GM12878 (cell line): ENCODE measurements around the gene RHEBL1. TPM values are rescaled to one million over a fixed set of nuclear protein-coding genes. Genes with fewer than 3 reads are reported as not detected.

Source experiments
- ATAC-seq: fragments of 200-7000 bp; cut with Tn5 transposase; 3 replicates; pipeline ENCODE4 v1.9.1; 2020; ENCODE audit warnings: mild to moderate bottlenecking, moderate library complexity
- BruUV-seq: library from RNA; stranded (reverse); fragments of 400-500 nt; replicated peaks from 2 replicates; lab custom pipeline; 2021; lab: Mats Ljungman, UMichigan
- CTCF ChIA-PET: fragments of 300-600 bp; sonication (Branson Sonifier 250); formaldehyde crosslinking; extraction: SDS; loops from one replicate; lab custom pipeline; 2021; ENCODE audit warnings: inconsistent platforms; lab: Yijun Ruan, JAX
- POLR2A ChIA-PET: fragments of 350-600 bp; formaldehyde crosslinking; extraction: SDS; loops from one replicate; lab custom pipeline; 2021; ENCODE audit warnings: inconsistent platforms; lab: Charles Lee
- RAD21 ChIA-PET: fragments of 300-600 bp; sonication (Branson Sonifier 250); formaldehyde crosslinking; loops from one replicate; lab custom pipeline; 2023; ENCODE audit warnings: antibody characterized with exemption; ENCODE audit not compliant: unreplicated experiment; lab: Charles Lee
- SMC1A ChIA-PET: fragments of 300-600 bp; sonication (Branson Sonifier 250); formaldehyde crosslinking; loops from one replicate; lab custom pipeline; 2023; ENCODE audit not compliant: unreplicated experiment, uncharacterized antibody; lab: Charles Lee
- DNase-seq: peaks from one replicate; pipeline ENCODE4 v3.0.0-alpha.2; 2011; ENCODE audit warnings: low read depth, low spot score
- FAIRE-seq: peaks from 3 replicates; lab custom pipeline; 2011; peaks lifted over from hg19 to GRCh38; lab: Jason Lieb, UNC
- H2AFZ ChIP-seq: 2 replicates; pipeline ENCODE4 v1.6.0; 2011; ENCODE audit warnings: low read depth, low read length, control low read depth; ENCODE audit not compliant: control insufficient read depth
- H3K27ac ChIP-seq: 2 replicates; pipeline ENCODE4 v1.5.1; 2011; ENCODE audit warnings: control low read depth; ENCODE audit not compliant: control insufficient read depth, insufficient read depth
- H3K27me3 ChIP-seq, 2 experiments: replicated peaks in 1 of 2; 2 replicates each; pipeline versions ENCODE4 v1.6.0 to v1.6.1; 2011; ENCODE audit warnings: low read length in 1 of 2; ENCODE audit not compliant: control insufficient read depth in 2 of 2, insufficient read depth in 2 of 2
- H3K36me3 ChIP-seq, 2 experiments: 2 replicates each; pipeline ENCODE4 v1.5.1; 2011; ENCODE audit warnings: low read length in 1 of 2; ENCODE audit not compliant: control insufficient read depth in 2 of 2, insufficient read depth in 2 of 2
- H3K4me1 ChIP-seq: 2 replicates; pipeline ENCODE4 v1.6.1; 2011; ENCODE audit warnings: mild to moderate bottlenecking, low read length, moderate library complexity, mixed read lengths; ENCODE audit not compliant: control insufficient read depth, insufficient read depth
- H3K4me2 ChIP-seq: 2 replicates; pipeline ENCODE4 v1.6.0; 2011; ENCODE audit warnings: control low read depth; ENCODE audit not compliant: control insufficient read depth, insufficient read depth
- H3K4me3 ChIP-seq: fragments of 200-600 bp; sonication (generic); 2 replicates; pipeline ENCODE4 v1.5.1; 2016
- H3K79me2 ChIP-seq: 2 replicates; pipeline ENCODE4 v1.6.0; 2011; ENCODE audit warnings: low read length; ENCODE audit not compliant: control insufficient read depth, insufficient read depth
- H3K9ac ChIP-seq: 2 replicates; pipeline ENCODE4 v1.8.0; 2011; ENCODE audit warnings: low read length, control low read depth, mixed read lengths; ENCODE audit not compliant: control insufficient read depth, insufficient read depth
- H3K9me3 ChIP-seq: replicated peaks from 3 replicates; pipeline ENCODE4 v1.5.1; 2011; ENCODE audit warnings: mild to moderate bottlenecking, low read length; ENCODE audit not compliant: control insufficient read depth, insufficient read depth
- H4K20me1 ChIP-seq: 2 replicates; pipeline ENCODE4 v1.6.0; 2011; ENCODE audit not compliant: control insufficient read depth, insufficient read depth
- BCL3 ChIP-seq: IDR thresholded peaks from 2 replicates; pipeline ENCODE4 v1.6.1; 2011; ENCODE audit warnings: borderline replicate concordance, low read depth, mild to moderate bottlenecking, moderate library complexity, low read length; ENCODE audit not compliant: insufficient read depth, poor library complexity, severe bottlenecking
- EZH2 ChIP-seq: IDR thresholded peaks from 2 replicates; pipeline ENCODE4 v1.6.1; 2012; ENCODE audit warnings: low read depth, mild to moderate bottlenecking, control low read depth, inconsistent platforms, low read length, borderline replicate concordance; ENCODE audit not compliant: control insufficient read depth
- NFYA ChIP-seq: IDR thresholded peaks from 2 replicates; pipeline ENCODE4 v1.6.1; 2011; ENCODE audit warnings: low read depth, mild to moderate bottlenecking, low read length, improper control_type of control experiment, borderline replicate concordance
- NRF1 ChIP-seq: conservative IDR thresholded peaks from 2 replicates; pipeline ENCODE4 v1.6.1; 2011; ENCODE audit warnings: mild to moderate bottlenecking, low read depth, low read length, improper control_type of control experiment
- POLR2A ChIP-seq: IDR thresholded peaks from 2 replicates; pipeline ENCODE4 v1.6.1; 2011; ENCODE audit warnings: low read depth, mild to moderate bottlenecking, low read length
- SIX5 ChIP-seq: IDR thresholded peaks from 2 replicates; pipeline ENCODE4 v1.6.1; 2011; ENCODE audit warnings: mild to moderate bottlenecking, low read depth, low read length, moderate library complexity; ENCODE audit not compliant: severe bottlenecking
- YBX1 ChIP-seq: fragments of 450-650 bp; IDR thresholded peaks from 2 replicates; pipeline ENCODE4 v1.6.1; 2016; ENCODE audit warnings: antibody characterized with exemption
- whole genome bisulfite sequencing: methylation state at CpG from one replicate; pipeline ENCODE4 v1.1.6; 2016; ENCODE audit warnings: low lambda C conversion rate; ENCODE audit not compliant: insufficient replicate concordance, insufficient coverage; ENCODE audit errors: missing lambda C conversion rate; 5-methylcytosine and 5-hydroxymethylcytosine counted together
- in situ Hi-C: fragments of 300-500 bp; cut with MboI; formaldehyde crosslinking; loops from 9 replicates; pipeline ENCODE4 v1.14.3; 2018; ENCODE audit warnings: mixed read lengths
- intact Hi-C: fragments of 100-400 bp; cut with micrococcal nuclease; formaldehyde crosslinking; loops from one replicate; pipeline ENCODE4 v1.14.2; 2022; ENCODE audit not compliant: unreplicated experiment
- polyA plus RNA-seq, 11 experiments: library from polyadenylated mRNA; depleted of rRNA in 4 of 11; unstranded in 6 of 11; stranded (reverse) in 5 of 11; fragments of >200 nt; fragmentation: Nextera tagmentation in 4 of 11; fragmentation: Illumina TruSeq in 1 of 11; extraction: Ambion mirVana in 4 of 11; extraction: Trizol in 1 of 11; gene quantifications; 1 replicate in 1 of 11; 2 replicates in 10 of 11; pipeline versions ENCODE4 v1.2.1 to v1.2.3, GENCODE V29; 2011 to 2016; ENCODE audit warnings: inconsistent platforms in 2 of 11, missing spikeins in 2 of 11, low read depth in 1 of 11
- total RNA-seq, 4 experiments: library from RNA; depleted of rRNA in 3 of 4; stranded (reverse); fragments of >200 nt in 3 of 4; fragmentation: Illumina TruSeq in 1 of 4; extraction: Trizol in 1 of 4; gene quantifications; 2 replicates each; pipeline versions ENCODE4 v1.2.1 to v1.2.3, GENCODE V29; 2013 to 2021

The RHEBL1 gene
- total and polyA plus RNA-seq, 10 of the 15 experiments (the other 5 are each of a cell fraction or from before 2014, with no cell fraction given): 5.9 to 18.7 (median 12.0) TPM

DNA sequence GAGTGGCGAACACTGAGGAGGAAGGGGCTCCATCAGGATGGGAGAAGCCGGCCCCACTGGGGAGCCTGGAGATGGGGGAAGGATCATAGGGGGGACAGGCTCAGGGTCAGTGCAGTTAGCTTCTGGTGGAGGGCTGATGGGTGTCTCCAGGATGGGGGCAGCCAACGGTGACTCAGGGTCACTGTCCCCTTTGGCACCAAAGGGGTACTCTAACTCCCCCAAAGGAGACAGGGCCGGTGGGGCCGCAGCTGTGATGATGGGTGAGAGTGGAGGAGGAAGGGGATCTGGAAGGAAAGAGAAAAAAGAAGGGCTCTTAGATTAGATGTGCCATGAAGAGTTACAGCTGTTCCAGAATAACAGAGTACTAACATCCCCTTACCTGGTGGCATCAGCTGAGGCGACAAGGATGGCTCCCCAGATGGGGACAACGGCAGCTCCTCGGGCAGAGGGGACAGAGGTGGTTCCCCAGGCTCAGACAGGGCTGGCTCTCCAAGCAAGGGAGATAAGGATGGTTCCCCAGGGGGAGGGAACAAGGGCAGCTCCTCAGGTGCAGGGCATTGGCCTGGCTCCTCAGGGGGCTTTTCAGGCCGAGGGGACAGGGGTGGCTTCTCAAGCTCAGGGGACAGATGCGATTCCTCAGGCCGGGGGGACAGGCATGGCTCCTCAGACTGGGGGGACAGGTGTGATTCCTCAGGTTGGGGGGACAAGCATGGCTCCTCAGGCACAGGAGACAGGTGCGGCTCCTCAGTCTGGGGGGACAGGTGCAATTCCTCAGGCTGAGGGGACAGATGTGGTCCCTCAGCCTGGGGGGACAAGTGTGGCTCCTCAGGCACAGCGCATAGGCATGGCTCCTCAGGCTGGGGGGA, 19.0 kb downstream of the RHEBL1 start:
- no peak overlapping the region for H3K27ac ChIP-seq

GRCh38 chr12:49049566-49050224, 20.1 kb downstream of the RHEBL1 start:
- in situ Hi-C loops: no loop called here
- TF ChIP-seq EZH2 (no peak), SIX5 (no peak), YBX1 (no peak), BCL3 (peak; percentile 90), NRF1 (no peak), POLR2A (0 out of 2 replicates have a peak, but pooled peaks have one; percentile 32)
- H4K20me1 ChIP-seq: peaks cover 12% of the 10 kb centered on the region
- no peak for ATAC-seq
- DNase-seq: no peak
- FAIRE-seq: no peak
- POLR2A ChIA-PET: interaction anchor here (0.6 kb wide), 1 partner anchor 13 kb away, joined by 4 read pairs; no protein-coding TSS in a partner anchor
- RAD21 ChIA-PET: no interaction called here
- no peak overlapping the region for H3K27ac ChIP-seq
- peaks cover 49 to 74% of the 10 kb centered on the region in 2 experiments for H3K36me3 ChIP-seq
- H3K4me3 ChIP-seq: no peak overlapping the region
- SMC1A ChIA-PET: no interaction called here
- no peaks in the 10 kb centered on the region for H3K27me3 ChIP-seq
- H3K9me3 ChIP-seq: no peaks in the 10 kb centered on the region
- CTCF ChIA-PET: interaction anchor here (1.7 kb wide), 1 partner anchor 12 kb away, joined by 4 read pairs; no protein-coding TSS in a partner anchor
- intact Hi-C loops: no loop called here
- H3K4me2 ChIP-seq: no peak overlapping the region
- peaks cover 6% of the 10 kb centered on the region for H3K79me2 ChIP-seq
- no peak overlapping the region for H3K9ac ChIP-seq
- no peaks in the 10 kb centered on the region for H3K4me1 ChIP-seq
- no peak overlapping the region for H2AFZ ChIP-seq
- BruUV-seq: no TSS peak
- WGBS: 95% methylated on average over 20 of the region's 20 CpGs

More for the DNA sequence above, 19.0 kb downstream of the RHEBL1 start:
- Histone ChIP-seq H3K9me3 (no peaks in the 10 kb centered on the region), H3K4me1 (no peaks in the 10 kb centered on the region), H3K79me2 (peaks cover 16% of the 10 kb centered on the region), H2AFZ (no peak overlapping the region), H3K9ac (no peak overlapping the region), H3K4me2 (no peak overlapping the region), H4K20me1 (peaks cover 20% of the 10 kb centered on the region), H3K4me3 (no peak overlapping the region), H3K36me3 (peaks cover 49 to 71% of the 10 kb centered on the region in 2 experiments), H3K27me3 (no peaks in the 10 kb centered on the region)
- ChIA-PET CTCF (no interaction called here), POLR2A (interaction anchor here (1.0 kb wide), 1 partner anchor 13 kb away, joined by 3 read pairs; no protein-coding TSS in a partner anchor), SMC1A (no interaction called here), RAD21 (no interaction called here)
- TF ChIP-seq NFYA: no peak
- TF ChIP-seq POLR2A: 0 out of 2 replicates have a peak, but pooled peaks have one; percentile 33
- BruUV-seq: no TSS peak
- no peak for DNase-seq
- 95% methylated on average over 13 of the region's 13 CpGs for WGBS
- no peak for FAIRE-seq
- intact Hi-C loops (no loop called here), in situ Hi-C loops (no loop called here)
- ATAC-seq: no peak
